CD14-positive monocyte (primary cell): Measurements from ENCODE around the gene LLGL2. TPM values are rescaled to one million over a fixed set of nuclear protein-coding genes. Genes with fewer than 3 reads are reported as not detected.

Experiments
- DNase-seq, 3 donors: peaks; one replicate each; pipeline ENCODE4 v3.0.0-alpha.2; 2011 to 2022
- H2AFZ ChIP-seq: 2 replicates; pipeline ENCODE4 v1.6.0; 2012; ENCODE audit warnings: mild to moderate bottlenecking, low read depth, low read length, inconsistent platforms; ENCODE audit not compliant: insufficient read depth, poor library complexity, severe bottlenecking
- H3K27ac ChIP-seq, 2 donors: 1 replicate in 1 of 2; 2 replicates in 1 of 2; pipeline ENCODE4 v1.5.1; 2012 to 2013; ENCODE audit warnings: low read length in 2 of 2, control low read depth in 1 of 2, inconsistent platforms in 1 of 2, low read depth in 1 of 2, mild to moderate bottlenecking in 1 of 2
- H3K27me3 ChIP-seq, 2 donors: one replicate each; pipeline versions ENCODE4 v1.6.0 to v1.6.1; 2011 to 2013; ENCODE audit warnings: low read length in 2 of 2; ENCODE audit not compliant: control insufficient read depth in 2 of 2, insufficient read depth in 2 of 2
- H3K36me3 ChIP-seq, 2 donors: replicated peaks in 1 of 2; 1 replicate in 1 of 2; 2 replicates in 1 of 2; pipeline versions ENCODE4 v1.5.1 to v1.6.1; 2012 to 2013; ENCODE audit warnings: low read length in 2 of 2, control low read depth in 1 of 2, inconsistent platforms in 1 of 2, mild to moderate bottlenecking in 1 of 2; ENCODE audit not compliant: insufficient read depth in 2 of 2, control insufficient read depth in 1 of 2
- H3K4me1 ChIP-seq, 2 donors: 1 replicate in 1 of 2; 2 replicates in 1 of 2; pipeline versions ENCODE4 v1.5.1 to v1.6.1; 2012 to 2013; ENCODE audit warnings: low read length in 2 of 2, control low read depth in 1 of 2, inconsistent platforms in 1 of 2, mild to moderate bottlenecking in 1 of 2, moderate library complexity in 1 of 2; ENCODE audit not compliant: insufficient read depth in 2 of 2, control insufficient read depth in 1 of 2
- H3K4me2 ChIP-seq: replicated peaks from 2 replicates; pipeline ENCODE3; 2012; ENCODE audit warnings: low read length, moderate library complexity, mild to moderate bottlenecking; ENCODE audit not compliant: poor library complexity, severe bottlenecking; ENCODE audit errors: extremely low read depth
- H3K4me3 ChIP-seq, 3 experiments: fragments of 200-600 bp in 1 of 3; sonication (generic) in 1 of 3; replicated peaks in 1 of 3; 1 replicate in 2 of 3; 2 replicates in 1 of 3; pipeline ENCODE4 v1.5.1; 2011 to 2013; ENCODE audit warnings: low read length in 3 of 3, mild to moderate bottlenecking in 3 of 3, control low read depth in 2 of 3, low read depth in 2 of 3, inconsistent platforms in 1 of 3, moderate library complexity in 1 of 3
- H3K79me2 ChIP-seq: 2 replicates; pipeline ENCODE4 v1.6.0; 2012; ENCODE audit warnings: mild to moderate bottlenecking, control low read depth, inconsistent platforms, low read length, moderate library complexity; ENCODE audit not compliant: insufficient read depth
- H3K9ac ChIP-seq: 2 replicates; pipeline ENCODE4 v1.6.0; 2017; ENCODE audit warnings: low read length, mild to moderate bottlenecking; ENCODE audit not compliant: insufficient read depth, poor library complexity, severe bottlenecking
- H3K9me3 ChIP-seq, 2 donors: replicated peaks in 1 of 2; 1 replicate in 1 of 2; 2 replicates in 1 of 2; pipeline versions ENCODE4 v1.5.1 to v1.6.1; 2012 to 2013; ENCODE audit warnings: low read length in 2 of 2, control low read depth in 1 of 2; ENCODE audit not compliant: control insufficient read depth in 1 of 2, insufficient read depth in 1 of 2
- H4K20me1 ChIP-seq: 2 replicates; pipeline ENCODE4 v1.6.0; 2012; ENCODE audit warnings: mild to moderate bottlenecking, low read length, control low read depth, moderate library complexity; ENCODE audit not compliant: insufficient read depth
- H3K27ac Mint-ChIP-seq, 7 donors: one replicate each; pipeline ENCODE4 v1.8.0; 2020; ENCODE audit warnings: mild to moderate bottlenecking in 7 of 7, mixed read lengths in 7 of 7, moderate library complexity in 6 of 7, inconsistent platforms in 2 of 7
- H3K27me3 Mint-ChIP-seq, 3 donors: one replicate each; pipeline ENCODE4 v1.8.0; 2021 to 2022; ENCODE audit warnings: low read depth in 3 of 3, mild to moderate bottlenecking in 3 of 3, mixed read lengths in 3 of 3, moderate library complexity in 3 of 3, inconsistent platforms in 1 of 3
- H3K36me3 Mint-ChIP-seq, 2 donors: one replicate each; pipeline ENCODE4 v1.8.0; 2020; ENCODE audit warnings: mixed read lengths in 2 of 2, inconsistent platforms in 1 of 2, mild to moderate bottlenecking in 1 of 2
- H3K4me1 Mint-ChIP-seq: one replicate; pipeline ENCODE4 v1.8.0; 2020; ENCODE audit warnings: mild to moderate bottlenecking, mixed read lengths
- H3K4me3 Mint-ChIP-seq, 2 donors: one replicate each; pipeline ENCODE4 v1.8.0; 2020; ENCODE audit warnings: mild to moderate bottlenecking in 2 of 2, mixed read lengths in 2 of 2, moderate library complexity in 1 of 2
- H3K9me3 Mint-ChIP-seq, 7 donors: one replicate each; pipeline ENCODE4 v1.8.0; 2020 to 2022; ENCODE audit warnings: mixed read lengths in 7 of 7, mild to moderate bottlenecking in 6 of 7, moderate library complexity in 6 of 7, inconsistent platforms in 2 of 7
- WGBS: methylation state at CpG from one replicate; pipeline ENCODE4 v1.1.5; 2013; ENCODE audit warnings: missing lambda C conversion rate; ENCODE audit not compliant: insufficient coverage; 5-methylcytosine and 5-hydroxymethylcytosine counted together
- intact Hi-C, 2 donors: fragments of 100-400 bp; cut with micrococcal nuclease; formaldehyde crosslinking; loops; one replicate each; pipeline versions ENCODE4 v1.15.0 to v1.15.1; 2023
- polyA plus RNA-seq, 3 donors: library from polyadenylated mRNA; depleted of rRNA in 1 of 3; unstranded in 2 of 3; stranded (reverse) in 1 of 3; fragments of 300-500 nt in 2 of 3; fragments of >200 nt in 1 of 3; fragmentation: Illumina TruSeq in 2 of 3; gene quantifications; 1 replicate in 2 of 3; 2 replicates in 1 of 3; pipeline ENCODE4 v1.2.3, GENCODE V29; 2012 to 2021
- TF ChIP-seq, protein P1 (sequence below): fragments of 200-600 bp; IDR thresholded peaks from one replicate; pipeline ENCODE4 v1.8.0; 2022; ENCODE audit warnings: antibody characterized with exemption, mild to moderate bottlenecking

The LLGL2 gene
- polyA plus RNA-seq, 3 donors = 4.8 to 7.5 (median 5.5) TPM

DNA sequence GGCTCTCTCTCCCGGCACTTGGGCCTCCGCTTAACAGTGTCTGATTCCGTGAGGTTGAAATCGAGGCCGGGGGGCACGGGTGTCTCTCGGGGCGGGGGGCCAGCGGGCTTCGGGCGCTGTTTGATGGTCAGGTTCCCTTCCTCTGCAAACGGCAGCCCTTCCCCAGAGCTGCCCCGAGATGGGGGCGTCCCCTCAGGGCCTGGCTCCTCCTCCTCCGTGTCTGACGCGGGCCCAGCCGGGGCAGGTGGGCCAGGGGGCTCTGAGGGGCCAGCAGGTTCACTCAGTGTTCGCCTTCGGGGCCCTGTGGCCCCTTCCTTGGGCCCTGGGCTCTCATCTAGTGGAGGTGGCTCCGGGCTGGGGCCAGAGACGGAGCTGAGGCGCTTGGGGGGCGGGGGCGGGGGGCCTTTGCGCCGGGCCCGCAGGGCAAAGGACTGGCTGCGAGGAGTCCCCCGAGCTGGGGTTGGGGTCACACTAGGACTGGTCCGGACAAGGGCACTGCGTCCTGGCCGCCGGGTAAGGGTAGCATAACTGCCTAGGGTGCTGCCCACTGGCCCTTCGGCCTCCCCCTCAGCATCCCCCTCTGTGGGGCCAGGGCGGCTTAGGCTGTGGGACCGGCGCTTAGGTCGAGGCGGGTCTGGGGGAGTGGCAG, 23.3 kb upstream of the LLGL2 start:
- Histone ChIP-seq H3K9ac (no peak overlapping the region), H3K27me3 (no peaks in the 10 kb centered on the region), H3K36me3 (peaks cover 18 to 35% of the 10 kb centered on the region in 2 donors), H4K20me1 (no peaks in the 10 kb centered on the region), H3K27ac (no peak overlapping the region), H3K4me3 (no peak overlapping the region), H3K9me3 (no peaks in the 10 kb centered on the region), H3K4me2 (no peak overlapping the region), H3K79me2 (no peaks in the 10 kb centered on the region), H2AFZ (no peak overlapping the region), H3K4me1 (no peaks in the 10 kb centered on the region)
- intact Hi-C loops = loop anchor here in 1 of 2 donors (10.0 kb wide), 1 partner anchor 77 kb away; no protein-coding TSS in a partner anchor
- no peak overlapping the region for H3K27ac Mint-ChIP-seq
- DNase-seq = no peak
- 95% methylated on average over 32 of the region's 40 CpGs for WGBS
- peaks cover 24% of the 10 kb centered on the region for H3K4me1 Mint-ChIP-seq
- H3K36me3 Mint-ChIP-seq = peaks cover 31% of the 10 kb centered on the region in 2 donors
- peaks cover 0 to 2% (median 0%) of the 10 kb centered on the region in 7 donors for H3K9me3 Mint-ChIP-seq
- H3K4me3 Mint-ChIP-seq = no peak overlapping the region
- H3K27me3 Mint-ChIP-seq = peaks cover 0 to 3% (median 2%) of the 10 kb centered on the region in 3 donors
- TF ChIP-seq, protein P1, sequence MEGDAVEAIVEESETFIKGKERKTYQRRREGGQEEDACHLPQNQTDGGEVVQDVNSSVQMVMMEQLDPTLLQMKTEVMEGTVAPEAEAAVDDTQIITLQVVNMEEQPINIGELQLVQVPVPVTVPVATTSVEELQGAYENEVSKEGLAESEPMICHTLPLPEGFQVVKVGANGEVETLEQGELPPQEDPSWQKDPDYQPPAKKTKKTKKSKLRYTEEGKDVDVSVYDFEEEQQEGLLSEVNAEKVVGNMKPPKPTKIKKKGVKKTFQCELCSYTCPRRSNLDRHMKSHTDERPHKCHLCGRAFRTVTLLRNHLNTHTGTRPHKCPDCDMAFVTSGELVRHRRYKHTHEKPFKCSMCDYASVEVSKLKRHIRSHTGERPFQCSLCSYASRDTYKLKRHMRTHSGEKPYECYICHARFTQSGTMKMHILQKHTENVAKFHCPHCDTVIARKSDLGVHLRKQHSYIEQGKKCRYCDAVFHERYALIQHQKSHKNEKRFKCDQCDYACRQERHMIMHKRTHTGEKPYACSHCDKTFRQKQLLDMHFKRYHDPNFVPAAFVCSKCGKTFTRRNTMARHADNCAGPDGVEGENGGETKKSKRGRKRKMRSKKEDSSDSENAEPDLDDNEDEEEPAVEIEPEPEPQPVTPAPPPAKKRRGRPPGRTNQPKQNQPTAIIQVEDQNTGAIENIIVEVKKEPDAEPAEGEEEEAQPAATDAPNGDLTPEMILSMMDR = no peak

DNA sequence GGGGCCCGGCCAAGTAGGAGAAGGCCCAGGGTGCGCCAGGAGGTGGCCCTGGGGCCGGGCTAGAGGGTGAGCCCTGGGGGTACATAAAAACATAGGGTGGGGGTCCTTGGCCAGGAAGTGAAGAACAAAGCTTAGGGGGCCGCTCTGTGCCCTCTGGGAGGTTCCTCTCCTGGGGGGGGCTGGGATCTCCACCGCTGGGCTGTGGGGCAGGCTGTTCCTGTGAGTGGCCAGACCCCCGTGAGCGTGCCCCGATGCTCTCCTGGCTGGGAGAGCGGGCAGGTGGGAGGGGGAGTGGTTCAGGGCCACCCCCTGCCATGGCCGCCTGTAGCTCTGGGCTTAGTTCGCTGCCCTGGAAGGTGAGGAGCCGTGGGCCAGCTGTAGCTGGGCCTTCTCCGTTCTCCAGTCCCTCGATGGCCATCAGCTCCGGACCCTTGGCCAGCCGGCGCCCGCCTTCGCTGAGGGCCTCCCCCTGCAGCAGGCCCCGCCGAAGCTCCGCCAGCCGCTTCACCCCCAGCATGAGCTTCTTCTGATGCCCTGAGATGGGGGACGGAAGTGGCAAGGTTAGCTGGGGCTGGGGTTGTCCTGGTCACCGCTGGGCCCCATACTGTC, 22.7 kb upstream of the LLGL2 start:
- Histone ChIP-seq H3K27ac (no peak overlapping the region), H3K9me3 (no peaks in the 10 kb centered on the region), H3K4me3 (no peak overlapping the region), H3K4me1 (no peaks in the 10 kb centered on the region), H3K36me3 (peaks cover 14 to 28% of the 10 kb centered on the region in 2 donors), H2AFZ (no peak overlapping the region), H3K27me3 (no peaks in the 10 kb centered on the region), H3K9ac (no peak overlapping the region), H4K20me1 (no peaks in the 10 kb centered on the region), H3K79me2 (no peaks in the 10 kb centered on the region), H3K4me2 (no peak overlapping the region)
- H3K36me3 Mint-ChIP-seq = peaks cover 25 to 26% of the 10 kb centered on the region in 2 donors
- no peak overlapping the region for H3K27ac Mint-ChIP-seq
- intact Hi-C loops = loop anchor here in 1 of 2 donors (10.0 kb wide), 1 partner anchor 78 kb away; no protein-coding TSS in a partner anchor
- TF ChIP-seq, protein P1 = no peak
- H3K27me3 Mint-ChIP-seq = peaks cover 0 to 3% (median 2%) of the 10 kb centered on the region in 3 donors
- 98% methylated on average over 17 of the region's 25 CpGs for WGBS
- H3K4me1 Mint-ChIP-seq = peaks cover 19% of the 10 kb centered on the region
- peaks cover 0 to 2% (median 0%) of the 10 kb centered on the region in 7 donors for H3K9me3 Mint-ChIP-seq
- H3K4me3 Mint-ChIP-seq = no peak overlapping the region
- no peak for DNase-seq
